Measurements from ENCODE around the gene SDK1.

SDK1 gene

GRCh38 chr7:3336042-3336665 lies 35.1 kb downstream of the SDK1 start:
- H3K4me3 Mint-ChIP-seq: no peak overlapping the region
- peaks cover 14% of the 10 kb centered on the region for H3K27me3 Mint-ChIP-seq
- H3K9me3 Mint-ChIP-seq (ENCODE audit: low read depth): no peaks in the 10 kb centered on the region
- H3K36me3 Mint-ChIP-seq: no peaks in the 10 kb centered on the region
- H3K27ac Mint-ChIP-seq: no peak overlapping the region
- no peaks in the 10 kb centered on the region for H3K4me1 Mint-ChIP-seq (ENCODE audit: low read depth)

GRCh38 chr7:3338161-3338560 lies 37.1 kb downstream of the SDK1 start:
- Mint-ChIP-seq H3K36me3 (no peaks in the 10 kb centered on the region), H3K4me1 (ENCODE audit: low read depth) (no peaks in the 10 kb centered on the region), H3K27ac (no peak overlapping the region)

GRCh38 chr7:3345699-3346481 lies 44.8 kb downstream of the SDK1 start:
- Mint-ChIP-seq H3K36me3 (no peaks in the 10 kb centered on the region), H3K4me1 (ENCODE audit: low read depth) (no peaks in the 10 kb centered on the region), H3K27me3 (no peaks in the 10 kb centered on the region)

More at GRCh38 chr7:3338161-3338560, 37.1 kb downstream of the SDK1 start:
- Mint-ChIP-seq H3K27me3 (peaks cover 12% of the 10 kb centered on the region), H3K4me3 (no peak overlapping the region), H3K9me3 (ENCODE audit: low read depth) (no peaks in the 10 kb centered on the region)

GRCh38 chr7:3349126-3349525 lies 48.1 kb downstream of the SDK1 start:
- H3K9me3 Mint-ChIP-seq (ENCODE audit: low read depth): no peaks in the 10 kb centered on the region
- no peak overlapping the region for H3K27ac Mint-ChIP-seq
- H3K27me3 Mint-ChIP-seq: no peaks in the 10 kb centered on the region
- H3K4me1 Mint-ChIP-seq (ENCODE audit: low read depth): no peaks in the 10 kb centered on the region
- H3K4me3 Mint-ChIP-seq: no peak overlapping the region
- no peaks in the 10 kb centered on the region for H3K36me3 Mint-ChIP-seq

More at GRCh38 chr7:3345699-3346481, 44.8 kb downstream of the SDK1 start:
- no peaks in the 10 kb centered on the region for H3K9me3 Mint-ChIP-seq (ENCODE audit: low read depth)
- H3K4me3 Mint-ChIP-seq: no peak overlapping the region
- no peak overlapping the region for H3K27ac Mint-ChIP-seq

GRCh38 chr7:3356173-3356572 lies 55.1 kb downstream of the SDK1 start:
- H3K9me3 Mint-ChIP-seq (ENCODE audit: low read depth): no peaks in the 10 kb centered on the region
- H3K4me1 Mint-ChIP-seq (ENCODE audit: low read depth): no peaks in the 10 kb centered on the region
- peaks cover 2% of the 10 kb centered on the region for H3K27me3 Mint-ChIP-seq
- H3K27ac Mint-ChIP-seq: no peak overlapping the region
- peaks cover 2% of the 10 kb centered on the region for H3K36me3 Mint-ChIP-seq
- no peak overlapping the region for H3K4me3 Mint-ChIP-seq

- H3K36me3 Mint-ChIP-seq: peaks cover 2% of the 10 kb centered on the region
- H3K4me1 Mint-ChIP-seq (ENCODE audit: low read depth): no peaks in the 10 kb centered on the region
- H3K27ac Mint-ChIP-seq: no peak overlapping the region
- H3K9me3 Mint-ChIP-seq (ENCODE audit: low read depth): no peaks in the 10 kb centered on the region
- H3K27me3 Mint-ChIP-seq: peaks cover 2% of the 10 kb centered on the region
- H3K4me3 Mint-ChIP-seq: no peak overlapping the region
Observed at GRCh38 chr7:3358991-3359390, 57.9 kb downstream of the SDK1 start.

GRCh38 chr7:3367261-3367660 lies 66.2 kb downstream of the SDK1 start:
- H3K4me3 Mint-ChIP-seq: no peak overlapping the region
- H3K9me3 Mint-ChIP-seq (ENCODE audit: low read depth): no peaks in the 10 kb centered on the region
- no peaks in the 10 kb centered on the region for H3K36me3 Mint-ChIP-seq
- no peak overlapping the region for H3K27ac Mint-ChIP-seq
- peaks cover 4% of the 10 kb centered on the region for H3K27me3 Mint-ChIP-seq
- peaks cover 7% of the 10 kb centered on the region for H3K4me1 Mint-ChIP-seq (ENCODE audit: low read depth)

GRCh38 chr7:3370068-3370830 lies 69.2 kb downstream of the SDK1 start:
- Mint-ChIP-seq H3K4me1 (ENCODE audit: low read depth) (peaks cover 7% of the 10 kb centered on the region), H3K27ac (no peak overlapping the region), H3K36me3 (no peaks in the 10 kb centered on the region), H3K27me3 (peaks cover 4% of the 10 kb centered on the region), H3K9me3 (ENCODE audit: low read depth) (no peaks in the 10 kb centered on the region), H3K4me3 (no peak overlapping the region)

GRCh38 chr7:3370921-3371320 lies 69.9 kb downstream of the SDK1 start:
- Mint-ChIP-seq H3K4me1 (ENCODE audit: low read depth) (peaks cover 7% of the 10 kb centered on the region), H3K4me3 (no peak overlapping the region), H3K9me3 (ENCODE audit: low read depth) (no peaks in the 10 kb centered on the region), H3K36me3 (no peaks in the 10 kb centered on the region), H3K27ac (no peak overlapping the region), H3K27me3 (peaks cover 4% of the 10 kb centered on the region)

- Mint-ChIP-seq H3K9me3 (ENCODE audit: low read depth) (no peaks in the 10 kb centered on the region), H3K4me3 (no peak overlapping the region), H3K27ac (no peak overlapping the region), H3K4me1 (ENCODE audit: low read depth) (peaks cover 7% of the 10 kb centered on the region), H3K36me3 (no peaks in the 10 kb centered on the region), H3K27me3 (peaks cover 2% of the 10 kb centered on the region)
Observed at GRCh38 chr7:3371601-3372000, 70.5 kb downstream of the SDK1 start.

- no peaks in the 10 kb centered on the region for H3K36me3 Mint-ChIP-seq
- no peaks in the 10 kb centered on the region for H3K9me3 Mint-ChIP-seq (ENCODE audit: low read depth)
- no peaks in the 10 kb centered on the region for H3K27me3 Mint-ChIP-seq
- no peak overlapping the region for H3K27ac Mint-ChIP-seq
- no peak overlapping the region for H3K4me3 Mint-ChIP-seq
- H3K4me1 Mint-ChIP-seq (ENCODE audit: low read depth): peaks cover 7% of the 10 kb centered on the region
Observed at GRCh38 chr7:3374239-3374638, 73.2 kb downstream of the SDK1 start.

- Mint-ChIP-seq H3K4me3 (no peak overlapping the region), H3K36me3 (no peaks in the 10 kb centered on the region), H3K27me3 (no peaks in the 10 kb centered on the region), H3K9me3 (ENCODE audit: low read depth) (no peaks in the 10 kb centered on the region), H3K27ac (no peak overlapping the region), H3K4me1 (ENCODE audit: low read depth) (no peaks in the 10 kb centered on the region)
Observed at GRCh38 chr7:3378390-3379150, 77.5 kb downstream of the SDK1 start.

- Mint-ChIP-seq H3K27ac (no peak overlapping the region), H3K27me3 (no peaks in the 10 kb centered on the region), H3K4me3 (no peak overlapping the region), H3K9me3 (ENCODE audit: low read depth) (no peaks in the 10 kb centered on the region), H3K4me1 (ENCODE audit: low read depth) (no peaks in the 10 kb centered on the region), H3K36me3 (no peaks in the 10 kb centered on the region)
Observed at GRCh38 chr7:3380034-3380433, 79.0 kb downstream of the SDK1 start.

- no peaks in the 10 kb centered on the region for H3K36me3 Mint-ChIP-seq
- no peak overlapping the region for H3K4me3 Mint-ChIP-seq
- H3K4me1 Mint-ChIP-seq (ENCODE audit: low read depth): no peaks in the 10 kb centered on the region
- H3K27ac Mint-ChIP-seq: no peak overlapping the region
- H3K27me3 Mint-ChIP-seq: no peaks in the 10 kb centered on the region
- no peaks in the 10 kb centered on the region for H3K9me3 Mint-ChIP-seq (ENCODE audit: low read depth)
Observed at GRCh38 chr7:3380886-3381685, 80.0 kb downstream of the SDK1 start.

Measured in activated naive CD8-positive, alpha-beta T cell (primary cell).